ENCODE data around the gene RPLP1.

The RPLP1 gene

DNA sequence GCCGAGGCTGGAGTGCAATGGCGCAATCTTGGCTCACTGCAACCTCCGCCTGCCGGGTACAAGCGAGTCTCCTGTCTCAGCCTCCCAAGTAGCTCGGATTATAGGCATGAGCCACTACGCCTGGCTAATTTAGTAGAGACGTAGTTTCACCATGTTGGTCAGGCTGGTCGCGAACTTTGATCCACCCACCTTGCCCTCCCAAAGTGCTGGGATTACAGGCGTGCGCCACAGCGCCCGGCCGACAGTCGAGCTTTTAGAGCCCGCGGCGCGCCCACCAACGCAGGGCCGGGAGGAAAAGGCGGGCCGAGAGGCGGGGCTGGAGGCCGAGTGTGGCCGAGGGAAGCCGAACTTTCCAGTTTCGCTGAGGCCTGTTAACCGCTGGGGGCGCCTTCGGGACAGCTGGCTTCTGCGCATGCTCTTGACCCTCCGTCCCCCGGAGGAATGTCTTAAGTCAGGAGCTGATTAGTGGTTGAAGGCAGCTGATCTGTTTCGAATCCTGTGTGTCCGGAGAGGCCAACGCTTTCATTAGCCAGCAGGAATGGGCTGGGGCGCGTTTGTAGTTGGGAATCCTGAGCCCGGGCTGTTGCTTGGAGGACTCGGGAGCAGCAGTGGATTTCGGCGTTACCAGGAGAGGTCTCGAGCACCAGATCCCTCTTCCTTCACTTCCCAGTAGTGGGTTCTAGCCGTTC lies 10.0 kb downstream of the RPLP1 start:
- peak overlapping the region; percentile 33 to 66; a peak in 3 of 4 replicates for H3K4me3 ChIP-seq (ENCODE audit: low read depth in 1 of 2, low read length in 2 of 2)
- no peaks in the 10 kb centered on the region for H3K9me3 ChIP-seq (ENCODE audit: insufficient read depth, low read length, severe bottlenecking)
- H3K4me1 ChIP-seq (ENCODE audit: insufficient read depth, low read length), result peaks cover 20% of the 10 kb centered on the region
- ATAC-seq (ENCODE audit: insufficient read depth, low read depth) (peak; percentile 97), DNase-seq (peak; percentile 92)
- H3K36me3 ChIP-seq (ENCODE audit: insufficient read depth, low read length), result no peaks in the 10 kb centered on the region
- no peaks in the 10 kb centered on the region for H3K27me3 ChIP-seq (ENCODE audit: insufficient read depth, low read length, poor library complexity)
- TF ChIP-seq, protein P1, sequence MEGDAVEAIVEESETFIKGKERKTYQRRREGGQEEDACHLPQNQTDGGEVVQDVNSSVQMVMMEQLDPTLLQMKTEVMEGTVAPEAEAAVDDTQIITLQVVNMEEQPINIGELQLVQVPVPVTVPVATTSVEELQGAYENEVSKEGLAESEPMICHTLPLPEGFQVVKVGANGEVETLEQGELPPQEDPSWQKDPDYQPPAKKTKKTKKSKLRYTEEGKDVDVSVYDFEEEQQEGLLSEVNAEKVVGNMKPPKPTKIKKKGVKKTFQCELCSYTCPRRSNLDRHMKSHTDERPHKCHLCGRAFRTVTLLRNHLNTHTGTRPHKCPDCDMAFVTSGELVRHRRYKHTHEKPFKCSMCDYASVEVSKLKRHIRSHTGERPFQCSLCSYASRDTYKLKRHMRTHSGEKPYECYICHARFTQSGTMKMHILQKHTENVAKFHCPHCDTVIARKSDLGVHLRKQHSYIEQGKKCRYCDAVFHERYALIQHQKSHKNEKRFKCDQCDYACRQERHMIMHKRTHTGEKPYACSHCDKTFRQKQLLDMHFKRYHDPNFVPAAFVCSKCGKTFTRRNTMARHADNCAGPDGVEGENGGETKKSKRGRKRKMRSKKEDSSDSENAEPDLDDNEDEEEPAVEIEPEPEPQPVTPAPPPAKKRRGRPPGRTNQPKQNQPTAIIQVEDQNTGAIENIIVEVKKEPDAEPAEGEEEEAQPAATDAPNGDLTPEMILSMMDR (IDR thresholded peaks at IDR 0.05; ENCODE audit: borderline replicate concordance, extremely low read depth, low read length, poor library complexity, severe bottlenecking), result peak; percentile 86
- no peak for TF ChIP-seq EZH2 (IDR thresholded peaks at IDR 0.05; ENCODE audit: borderline replicate concordance, low read depth, low read length, severe bottlenecking)
- peak overlapping the region; percentile 72 for H3K4me2 ChIP-seq (ENCODE audit: insufficient read depth, low read length)
- peak overlapping the region; percentile 69 for H3K9ac ChIP-seq (ENCODE audit: low read depth, low read length)
- H2AFZ ChIP-seq (ENCODE audit: low read depth, low read length), result peak overlapping the region; percentile 90
- H4K20me1 ChIP-seq (ENCODE audit: insufficient read depth, low read length), result no peaks in the 10 kb centered on the region
- H3K79me2 ChIP-seq (ENCODE audit: insufficient read depth, low read length), result no peaks in the 10 kb centered on the region
- H3K27ac ChIP-seq (ENCODE audit: low read length), result peak overlapping the region; percentile 86

DNA sequence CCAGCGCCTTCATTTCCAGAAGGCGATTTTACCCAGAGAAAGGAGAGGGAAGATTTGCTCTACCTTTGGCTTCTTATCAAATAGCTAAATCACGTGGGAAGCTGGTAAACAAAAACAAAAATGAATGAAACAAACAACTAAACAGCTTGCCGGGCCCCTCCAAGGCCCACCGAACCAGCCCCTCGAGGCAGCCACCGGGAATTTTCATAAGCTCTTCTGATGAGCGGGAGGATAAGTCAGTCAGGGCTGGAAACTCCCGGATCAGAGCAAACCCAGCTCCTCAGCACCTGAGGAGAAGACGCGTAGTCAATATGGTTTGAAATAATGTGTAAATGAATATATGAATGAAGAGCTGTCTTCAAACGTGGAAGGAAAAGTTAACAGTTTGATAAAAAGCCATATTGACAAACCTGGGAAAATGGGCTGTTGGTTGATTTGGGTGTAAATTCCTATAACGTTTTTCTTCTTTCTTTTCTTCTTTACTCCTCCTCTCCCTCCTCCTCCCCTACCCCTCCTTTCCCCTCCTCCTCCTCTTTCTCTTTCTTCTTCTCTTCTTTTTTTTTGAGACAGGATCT lies 10.7 kb downstream of the RPLP1 start:
- H3K79me2 ChIP-seq (ENCODE audit: insufficient read depth, low read length), result no peaks in the 10 kb centered on the region
- ATAC-seq (ENCODE audit: insufficient read depth, low read depth) (no peak), DNase-seq (no peak)
- no peaks in the 10 kb centered on the region for H3K9me3 ChIP-seq (ENCODE audit: insufficient read depth, low read length, severe bottlenecking)
- no peak for TF ChIP-seq EZH2 (IDR thresholded peaks at IDR 0.05; ENCODE audit: borderline replicate concordance, low read depth, low read length, severe bottlenecking)
- TF ChIP-seq, protein P1 (IDR thresholded peaks at IDR 0.05; ENCODE audit: borderline replicate concordance, extremely low read depth, low read length, poor library complexity, severe bottlenecking), result no peak
- peaks cover 20% of the 10 kb centered on the region for H3K4me1 ChIP-seq (ENCODE audit: insufficient read depth, low read length)
- peak overlapping the region; percentile 72 for H3K4me2 ChIP-seq (ENCODE audit: insufficient read depth, low read length)
- no peaks in the 10 kb centered on the region for H3K27me3 ChIP-seq (ENCODE audit: insufficient read depth, low read length, poor library complexity)
- peak overlapping the region; percentile 90 for H2AFZ ChIP-seq (ENCODE audit: low read depth, low read length)
- peak overlapping the region; percentile 33 to 66; a peak in 3 of 4 replicates for H3K4me3 ChIP-seq (ENCODE audit: low read depth in 1 of 2, low read length in 2 of 2)
- H3K9ac ChIP-seq (ENCODE audit: low read depth, low read length), result peak overlapping the region; percentile 69
- H3K27ac ChIP-seq (ENCODE audit: low read length), result peak overlapping the region; percentile 86
- no peaks in the 10 kb centered on the region for H4K20me1 ChIP-seq (ENCODE audit: insufficient read depth, low read length)
- no peaks in the 10 kb centered on the region for H3K36me3 ChIP-seq (ENCODE audit: insufficient read depth, low read length)

DNA sequence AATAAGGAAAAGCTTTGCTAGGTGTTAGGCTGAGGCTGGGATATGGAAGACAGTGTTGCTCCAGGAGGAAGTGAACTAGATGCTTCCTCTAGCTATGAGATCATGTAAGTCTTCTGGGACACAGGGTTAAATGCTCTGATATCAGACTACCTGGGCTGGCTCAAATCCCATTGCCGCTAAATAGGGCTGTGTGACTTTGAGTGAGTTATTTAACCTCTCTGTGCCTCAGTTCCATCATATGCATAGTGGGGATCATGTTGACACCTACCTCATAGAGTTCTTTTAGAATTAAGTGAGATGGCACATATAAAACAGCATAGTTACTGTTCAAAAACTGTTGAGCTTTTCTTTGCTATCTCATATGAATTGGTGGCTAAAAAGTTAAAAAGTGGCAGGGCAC lies 12.6 kb downstream of the RPLP1 start:
- Histone ChIP-seq H3K4me1 (ENCODE audit: insufficient read depth, low read length) (peaks cover 20% of the 10 kb centered on the region), H3K4me2 (ENCODE audit: insufficient read depth, low read length) (no peak overlapping the region), H3K9ac (ENCODE audit: low read depth, low read length) (no peak overlapping the region), H3K36me3 (ENCODE audit: insufficient read depth, low read length) (no peaks in the 10 kb centered on the region), H3K27ac (ENCODE audit: low read length) (no peak overlapping the region), H3K4me3 (ENCODE audit: low read depth in 1 of 2, low read length in 2 of 2) (no peak overlapping the region), H3K79me2 (ENCODE audit: insufficient read depth, low read length) (no peaks in the 10 kb centered on the region), H4K20me1 (ENCODE audit: insufficient read depth, low read length) (no peaks in the 10 kb centered on the region), H3K27me3 (ENCODE audit: insufficient read depth, low read length, poor library complexity) (no peaks in the 10 kb centered on the region), H2AFZ (ENCODE audit: low read depth, low read length) (no peak overlapping the region), H3K9me3 (ENCODE audit: insufficient read depth, low read length, severe bottlenecking) (no peaks in the 10 kb centered on the region)
- DNase-seq (no peak), ATAC-seq (ENCODE audit: insufficient read depth, low read depth) (no peak)
- TF ChIP-seq, protein P1 (IDR thresholded peaks at IDR 0.05; ENCODE audit: borderline replicate concordance, extremely low read depth, low read length, poor library complexity, severe bottlenecking), result no peak
- TF ChIP-seq EZH2 (IDR thresholded peaks at IDR 0.05; ENCODE audit: borderline replicate concordance, low read depth, low read length, severe bottlenecking), result no peak
